GM12874 (cell line): ENCODE measurements around the gene UBP1.

ENCODE experiments used
- CTCF ChIP-seq: IDR thresholded peaks from 2 replicates; pipeline ENCODE4 v1.5.1; 2011; ENCODE audit warnings: low read depth, mild to moderate bottlenecking, control low read depth, low read length, moderate library complexity; ENCODE audit not compliant: insufficient read depth

Gene UBP1

DNA sequence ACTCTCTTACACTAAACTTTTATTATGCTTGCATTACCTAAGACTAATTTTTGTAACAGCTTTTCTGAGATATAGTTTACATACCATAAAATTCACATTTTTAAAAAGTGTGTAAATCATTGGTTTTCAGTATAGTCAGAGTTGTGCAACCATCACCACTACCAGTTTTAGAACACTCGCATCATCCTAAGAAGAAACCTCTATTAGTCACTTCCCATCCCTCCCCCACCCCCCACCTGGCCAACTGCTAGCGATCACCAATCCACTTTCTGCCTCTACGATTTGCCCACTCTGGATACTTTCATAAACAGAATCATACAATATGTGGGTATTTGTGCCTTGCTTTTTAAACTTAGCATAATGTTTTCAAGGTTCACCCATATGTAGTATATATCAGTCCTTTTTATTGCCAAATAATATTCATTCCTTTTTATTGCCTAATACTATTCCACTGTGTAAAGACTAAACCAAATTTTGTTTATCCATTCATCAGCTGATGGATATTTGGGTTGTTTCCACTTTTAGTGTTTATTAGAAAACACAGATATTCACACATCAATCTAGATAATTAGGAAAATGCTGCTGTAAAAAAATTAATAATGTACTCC, 23.0 kb downstream of the UBP1 start:
- no peak for TF ChIP-seq CTCF

DNA sequence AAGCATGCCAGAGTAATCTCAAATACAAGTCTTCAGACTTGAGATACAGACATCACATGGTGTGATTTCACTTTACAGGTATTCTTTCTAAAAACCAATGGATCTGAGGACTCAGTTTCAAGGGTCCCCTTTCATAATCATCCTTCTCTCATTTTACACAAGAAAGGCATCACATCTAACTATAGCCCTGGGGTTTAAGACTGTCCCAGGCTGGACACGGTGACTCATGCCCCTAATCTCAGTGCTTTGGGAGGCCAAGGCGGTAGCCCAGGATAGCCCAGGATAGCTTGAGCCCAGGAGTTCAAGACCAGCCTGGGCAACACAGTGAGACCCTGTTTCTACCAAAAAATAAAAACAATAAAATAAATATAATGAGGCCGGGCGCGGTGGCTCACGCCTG, 36.4 kb downstream of the UBP1 start:
- no peak for TF ChIP-seq CTCF

GRCh38 chr3:33402936-33403335, 37.3 kb downstream of the UBP1 start:
- TF ChIP-seq CTCF, result no peak

- no peak for TF ChIP-seq CTCF
Measured at GRCh38 chr3:33401781-33402180, 38.4 kb downstream of the UBP1 start.

DNA sequence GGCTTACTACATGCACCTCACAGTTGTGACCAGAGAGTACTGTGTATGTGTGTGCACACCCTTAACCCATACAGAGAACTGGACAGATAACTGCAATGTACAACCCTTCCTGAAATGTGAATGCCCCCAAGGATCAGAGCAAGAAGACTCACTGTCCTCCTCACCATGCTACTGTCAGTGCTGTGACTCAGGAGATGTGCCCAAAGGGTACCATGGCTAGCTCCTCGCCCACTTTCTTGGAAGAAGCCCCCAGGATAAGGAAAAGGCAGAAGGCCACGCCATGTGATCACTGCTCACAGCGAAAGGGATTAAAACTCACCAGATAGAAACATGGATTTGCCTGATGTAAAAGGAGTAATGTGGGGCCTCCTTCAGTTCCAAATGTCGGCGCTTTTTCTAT, 41.8 kb downstream of the UBP1 start:
- TF ChIP-seq CTCF, result no peak

GRCh38 chr3:33395900-33396299, 44.3 kb downstream of the UBP1 start:
- TF ChIP-seq CTCF, result no peak

DNA sequence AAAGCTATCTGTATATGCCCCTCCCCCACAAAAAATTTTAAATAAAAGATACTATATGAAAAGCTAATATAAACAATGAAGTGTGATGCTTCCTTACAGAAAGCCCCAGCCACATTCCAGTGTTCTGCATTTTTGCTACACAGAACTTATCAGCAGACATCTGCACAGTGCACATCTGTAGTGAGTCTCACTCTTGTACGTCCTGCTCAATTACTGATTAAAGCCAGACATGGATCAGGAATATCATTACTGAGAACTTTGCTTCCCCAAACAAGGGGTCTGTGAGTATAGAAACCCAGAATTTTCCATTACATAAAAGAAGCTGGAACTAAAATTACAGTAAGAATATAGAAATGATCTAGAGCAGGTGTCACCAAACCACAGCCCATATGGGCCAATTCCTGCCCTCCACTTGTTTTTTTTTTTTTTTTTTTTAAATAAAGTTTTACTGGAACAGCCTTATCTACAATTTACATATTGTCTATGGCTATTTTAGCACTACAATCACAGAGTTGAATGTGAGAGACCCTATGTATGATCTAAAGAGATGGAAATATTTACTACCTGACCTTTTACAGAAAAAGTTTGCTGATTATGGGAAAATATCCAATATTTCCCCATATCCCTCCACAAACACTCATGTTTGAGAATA, 45.7 kb downstream of the UBP1 start:
- no peak for TF ChIP-seq CTCF
